ENCODE data around the gene INPP5A.

Gene INPP5A

DNA sequence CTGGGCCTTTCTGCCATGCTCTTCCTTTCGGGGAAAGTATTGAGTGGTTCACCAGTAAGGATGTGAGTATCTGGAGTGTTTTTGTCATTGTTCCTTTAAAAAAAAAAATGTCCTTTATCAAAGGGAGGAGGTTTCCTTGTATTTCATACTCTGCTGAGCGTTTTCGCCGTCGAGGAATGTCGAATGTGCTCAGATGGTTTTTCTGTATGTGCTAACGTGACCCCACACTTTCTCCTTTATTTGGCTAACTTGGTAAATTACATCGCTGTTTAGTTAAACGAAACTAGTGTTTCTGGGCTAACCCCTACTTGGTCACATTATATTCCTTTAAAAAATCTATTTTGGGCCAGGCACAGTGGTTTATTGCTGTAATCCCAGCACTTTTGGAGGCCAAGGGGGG, 45.9 kb downstream of the INPP5A start:
- DNase-seq, result no peak

DNA sequence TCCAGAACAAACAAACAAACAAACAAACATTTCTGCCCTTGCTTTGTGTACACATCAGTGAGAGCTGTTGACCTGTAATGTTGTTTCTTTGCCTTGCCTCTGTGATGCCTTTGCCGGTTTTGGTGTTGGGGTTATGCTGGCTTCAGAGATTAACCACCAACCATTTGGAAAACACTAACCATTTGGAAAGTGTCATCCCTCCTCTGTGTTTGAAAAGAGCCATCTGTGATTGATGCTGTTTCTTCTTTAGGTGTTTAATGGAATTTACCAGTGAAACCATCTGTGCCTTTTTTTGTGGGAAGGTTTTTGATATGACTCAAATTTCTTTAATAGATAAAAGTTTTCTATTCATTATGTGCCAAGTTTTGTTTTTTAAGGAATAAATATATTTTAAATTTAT, 46.5 kb downstream of the INPP5A start:
- no peak for DNase-seq

- DNase-seq, result no peak
Measured at GRCh38 chr10:132585732-132586722, 48.4 kb downstream of the INPP5A start.

- DNase-seq, result no peak
Measured at GRCh38 chr10:132586739-132587138, 49.2 kb downstream of the INPP5A start.

- no peak for DNase-seq
Measured at GRCh38 chr10:132587175-132587574, 49.6 kb downstream of the INPP5A start.

DNA sequence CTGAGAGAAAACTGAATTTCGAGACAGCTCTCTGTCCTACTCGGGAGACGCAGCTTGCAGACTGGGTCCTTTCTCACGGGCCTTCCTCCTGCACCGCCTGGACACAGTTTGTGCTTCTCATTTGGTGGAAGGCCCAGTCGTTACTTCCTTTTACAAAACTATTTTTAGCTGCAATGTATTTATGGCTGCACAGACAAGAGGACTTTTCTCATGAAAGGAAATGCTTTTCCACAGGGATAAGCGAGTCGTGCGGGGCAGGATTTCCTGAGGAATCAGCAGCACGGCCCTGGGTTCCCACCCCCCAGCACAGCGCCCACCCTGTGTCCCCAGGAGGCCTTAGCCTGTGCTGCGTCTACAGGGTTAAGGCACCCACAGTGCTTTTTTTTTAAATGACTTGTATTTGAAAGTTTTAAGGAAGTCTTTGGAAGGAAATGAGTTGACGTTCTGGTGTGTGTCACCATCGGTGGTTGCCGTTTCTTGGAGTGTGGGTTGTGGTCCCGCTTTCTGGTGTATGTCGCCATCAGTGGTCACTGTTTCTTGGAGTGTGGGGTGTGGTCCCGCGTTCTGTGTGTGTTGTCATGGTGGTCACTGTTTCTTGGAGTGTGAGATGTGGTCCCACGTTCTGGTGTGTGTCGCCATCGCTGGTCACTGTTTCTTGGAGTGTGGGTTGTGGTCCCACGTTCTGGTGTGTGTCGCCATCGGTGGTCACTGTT, 50.9 kb downstream of the INPP5A start:
- peak; percentile 75 for DNase-seq

GRCh38 chr10:132589015-132589414, 51.4 kb downstream of the INPP5A start:
- DNase-seq, result no peak

GRCh38 chr10:132589681-132590080, 52.1 kb downstream of the INPP5A start:
- DNase-seq, result no peak

DNA sequence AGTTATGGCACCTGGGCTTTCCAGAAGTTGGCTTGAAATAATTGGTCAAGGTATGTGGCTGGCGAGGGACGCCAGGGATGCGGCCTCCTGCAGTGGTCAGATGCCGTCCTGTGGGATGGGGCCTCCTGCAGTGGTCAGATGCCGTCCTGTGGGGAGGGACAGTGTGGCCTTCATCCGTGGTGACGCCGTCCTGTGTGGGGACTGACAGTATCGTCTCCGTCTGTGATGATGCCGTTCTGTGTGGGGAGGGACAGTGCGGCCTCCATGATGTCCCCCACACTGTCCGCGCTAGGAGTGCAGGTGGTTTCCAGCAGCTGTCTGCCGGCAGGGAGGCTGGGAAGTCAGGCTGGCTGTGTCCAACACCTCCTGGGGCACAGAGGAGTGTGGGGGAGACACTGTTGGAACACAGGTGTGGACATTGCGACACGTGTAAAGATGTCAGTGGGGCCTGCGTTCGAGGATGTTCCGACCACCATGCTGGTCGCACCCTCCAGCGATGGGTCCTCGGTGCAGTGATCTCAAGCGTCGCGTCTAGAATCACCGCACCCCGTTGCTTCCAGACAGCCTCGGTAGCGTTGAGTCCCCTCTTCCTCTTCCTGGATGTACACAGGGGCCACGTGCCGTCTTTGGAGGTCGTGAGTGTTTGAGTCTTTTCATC, 52.6 kb downstream of the INPP5A start:
- DNase-seq, result no peak

DNA sequence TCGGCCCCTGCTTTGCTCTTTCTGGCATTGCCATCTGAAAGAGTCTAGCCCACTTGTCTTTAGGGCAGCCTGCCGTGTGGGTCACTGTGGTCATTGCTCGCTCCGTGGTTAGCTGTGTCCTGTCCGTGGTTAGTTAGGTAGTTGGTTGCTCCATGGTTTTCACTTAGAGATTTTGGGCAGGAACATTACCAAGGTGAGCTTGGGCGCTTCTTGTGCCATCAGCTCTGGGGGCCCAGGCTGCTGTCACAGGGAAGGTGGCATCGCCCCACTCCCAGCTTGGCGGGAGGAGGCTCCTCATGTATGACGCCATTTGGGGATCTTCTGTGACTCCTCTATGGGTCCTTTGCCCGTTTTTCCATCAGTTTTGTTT, 53.1 kb downstream of the INPP5A start:
- no peak for DNase-seq

- peak; percentile 65 for DNase-seq
Measured at GRCh38 chr10:132591166-132591971, 53.8 kb downstream of the INPP5A start.

DNA sequence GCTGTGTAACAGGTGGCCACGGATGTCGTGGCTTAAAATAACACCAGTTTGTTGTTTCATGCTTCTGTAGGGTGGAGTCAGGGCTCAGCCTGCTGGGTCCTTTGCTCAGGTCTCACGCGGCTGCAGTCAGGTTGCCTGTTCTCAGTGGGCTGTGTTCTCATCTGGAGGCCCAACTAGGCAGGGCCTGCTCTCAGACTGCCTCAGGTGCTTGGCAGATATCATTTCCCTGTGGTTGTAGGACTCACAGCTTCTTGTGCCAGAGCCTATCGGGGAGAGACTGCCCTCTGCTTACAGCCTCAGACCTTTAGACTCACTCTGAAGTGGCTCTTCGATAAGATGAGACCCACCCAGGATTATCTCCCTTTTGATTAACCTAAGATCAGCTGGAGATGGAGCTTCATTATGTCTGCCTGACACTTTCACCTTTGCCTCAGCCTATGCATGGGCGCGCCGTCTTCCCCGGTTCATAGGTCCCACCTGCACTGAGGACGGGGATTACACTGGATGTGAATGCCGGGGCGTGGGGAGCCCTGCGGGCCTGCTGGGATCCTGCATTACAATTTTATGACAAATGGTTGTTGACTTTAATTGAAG, 55.3 kb downstream of the INPP5A start:
- DNase-seq, result peak; percentile 12

DNA sequence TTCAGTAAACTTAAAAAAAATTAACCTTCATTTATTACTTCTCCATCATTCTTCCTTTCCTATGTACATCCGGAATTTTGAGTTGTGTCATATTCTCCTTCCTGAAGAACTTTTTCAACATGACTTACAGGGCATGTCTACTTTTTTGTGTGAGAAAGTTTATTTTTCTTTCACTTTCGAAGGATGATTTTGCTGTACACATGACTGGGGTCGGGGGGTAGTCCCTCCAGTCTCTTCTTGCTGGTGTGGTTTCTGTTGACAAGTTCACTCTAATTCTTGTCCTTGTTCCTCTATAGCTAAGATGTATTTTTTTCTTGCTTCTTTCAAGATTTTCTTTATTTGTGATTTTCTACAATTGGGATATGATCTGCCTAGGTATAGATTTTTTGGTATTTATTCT, 55.8 kb downstream of the INPP5A start:
- DNase-seq, result peak; percentile 10

DNA sequence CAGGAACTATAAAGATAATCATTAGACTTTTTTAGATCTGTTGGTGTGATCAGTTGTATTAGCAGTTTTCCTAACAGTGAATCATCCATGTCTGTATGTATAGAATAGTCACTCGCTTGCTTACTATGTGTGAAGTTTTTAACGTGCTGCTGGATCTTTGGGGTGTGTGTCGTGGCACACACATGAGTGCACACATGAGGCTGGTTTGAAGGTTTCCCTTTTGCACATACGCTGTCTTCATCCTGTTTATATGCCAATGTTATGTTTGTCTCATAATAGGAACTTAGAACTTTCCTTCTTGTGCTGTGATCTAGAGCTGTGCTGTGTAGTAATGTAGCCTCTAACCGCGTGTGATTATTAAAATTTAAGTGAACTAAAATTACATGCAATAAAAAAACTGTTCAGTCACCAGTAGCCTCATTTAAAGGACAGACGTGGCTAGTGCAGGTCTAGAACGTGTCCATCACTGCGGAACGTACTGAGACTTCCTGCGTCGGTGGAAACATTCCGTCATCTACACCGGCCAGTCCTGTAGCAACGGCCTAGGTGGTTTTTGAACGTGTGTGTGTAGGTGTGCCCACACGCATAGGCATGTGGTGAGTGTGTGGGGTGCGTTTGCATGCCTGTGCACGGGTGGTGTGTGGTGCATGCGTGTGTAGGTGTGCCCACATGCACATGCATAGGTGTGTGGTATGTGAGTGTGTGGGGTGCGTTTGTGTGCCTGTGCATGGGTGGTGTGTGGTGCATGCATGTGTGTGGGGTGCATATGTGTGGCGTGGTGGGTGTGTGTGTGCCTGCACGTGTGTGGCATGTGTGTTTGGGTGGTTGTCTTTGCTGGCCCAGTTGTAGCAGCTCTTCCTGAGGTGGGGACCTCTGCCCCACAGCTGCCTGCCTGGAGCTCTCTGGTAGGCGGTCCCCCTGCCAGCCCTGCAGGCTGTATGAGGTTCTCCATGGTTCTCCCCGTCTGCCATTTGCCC, 56.6 kb downstream of the INPP5A start:
- DNase-seq, result peak; percentile 18

DNA sequence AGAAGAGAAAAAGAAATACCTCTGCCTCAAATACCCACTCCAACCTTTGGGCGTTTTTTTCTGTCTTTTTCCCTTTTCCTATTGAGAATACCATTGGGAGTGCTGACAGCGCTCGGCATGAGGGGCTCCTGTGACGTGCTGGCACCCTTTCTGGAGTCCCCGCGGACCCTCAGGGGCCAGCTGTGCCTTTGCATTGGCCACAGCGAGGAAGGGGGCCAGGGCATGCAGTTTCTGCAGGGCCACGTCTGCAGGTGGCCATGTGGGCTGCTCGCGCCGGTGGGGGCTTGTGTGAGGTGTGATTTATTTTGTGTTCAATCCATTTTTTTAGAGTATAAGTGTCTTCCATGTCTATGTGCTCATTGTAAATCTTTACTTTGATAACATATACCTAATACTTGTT, 57.4 kb downstream of the INPP5A start:
- DNase-seq, result no peak

- peak; percentile 49 for DNase-seq
Measured at GRCh38 chr10:132595854-132596253, 58.3 kb downstream of the INPP5A start.

GRCh38 chr10:132596742-132597279, 59.2 kb downstream of the INPP5A start:
- DNase-seq, result no peak

DNA sequence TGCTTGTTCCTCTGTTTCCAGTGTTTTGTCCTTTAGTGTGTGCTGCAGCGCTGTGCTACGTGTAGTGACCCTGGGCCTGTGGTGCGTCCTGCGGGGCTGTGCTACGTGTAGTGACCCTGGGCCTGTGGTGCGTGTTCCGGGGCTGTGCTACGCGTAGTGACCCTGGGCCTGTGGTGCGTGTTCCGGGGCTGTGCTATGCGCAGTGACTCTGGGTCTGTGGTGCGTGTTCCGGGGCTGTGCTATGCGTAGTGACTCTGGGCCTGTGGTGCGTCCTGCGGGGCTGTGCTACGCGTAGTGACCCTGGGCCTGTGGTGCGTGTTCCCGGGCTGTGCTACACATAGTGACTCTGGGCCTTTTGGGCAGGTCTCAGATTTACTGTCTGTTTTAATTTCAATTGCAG, 60.1 kb downstream of the INPP5A start:
- no peak for DNase-seq

DNA sequence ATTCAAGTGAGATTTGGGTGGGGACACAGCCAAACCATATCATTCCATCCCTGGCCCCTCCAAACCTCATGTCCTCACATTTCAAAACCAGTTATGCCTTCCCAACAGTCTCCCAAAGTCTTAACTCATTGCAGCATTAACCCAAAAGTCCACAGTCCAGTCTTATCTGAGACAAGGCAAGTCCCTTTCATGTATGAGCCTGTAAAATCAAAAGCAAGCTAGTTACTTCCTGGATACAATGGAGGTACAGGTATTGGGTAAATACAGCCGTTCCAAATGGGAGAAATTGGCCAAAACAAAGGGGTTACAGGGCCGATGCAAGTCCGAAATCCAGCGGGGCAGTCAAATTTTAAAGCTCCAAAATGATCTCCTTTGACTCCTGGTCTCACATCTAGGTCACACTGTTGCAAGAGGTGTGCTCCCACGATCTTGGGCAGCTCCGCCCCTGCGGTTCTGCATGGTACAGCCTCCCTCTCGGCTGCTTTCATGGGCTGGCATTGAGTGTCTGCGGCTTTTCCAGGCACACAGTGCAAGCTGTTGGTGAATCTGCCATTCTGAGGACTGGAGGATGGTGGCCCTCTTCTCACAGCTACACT, 61.5 kb downstream of the INPP5A start:
- DNase-seq, result peak; percentile 11

DNA sequence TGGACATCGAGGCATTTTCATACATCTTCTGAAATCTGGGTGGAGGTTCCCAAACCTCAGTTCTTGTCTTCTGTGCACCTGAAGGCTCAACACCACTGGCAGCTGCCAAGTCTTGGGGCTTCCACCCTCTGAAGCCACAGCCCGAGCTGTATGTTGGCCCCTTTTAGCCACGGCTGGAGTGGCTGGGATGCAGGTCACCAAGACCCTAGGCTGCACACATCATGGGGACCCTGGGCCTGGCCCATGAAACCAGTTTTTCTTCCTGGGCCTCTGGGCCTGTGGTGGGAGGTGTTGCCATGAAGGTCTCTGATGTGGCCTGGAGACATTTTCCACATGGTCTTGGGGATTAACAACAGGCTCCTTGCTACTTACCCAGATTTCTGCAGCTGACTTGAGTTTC, 62.1 kb downstream of the INPP5A start:
- DNase-seq, result no peak

Measured in femur (tissue), 1 donor.